ENCODE results near the gene IVD.

Gene IVD

GRCh38 chr15:40366457-40367370, 38.9 kb upstream of the IVD start:
- ATAC-seq (replicated peaks): no peak
- Mint-ChIP-seq H3K4me1 (ENCODE audit: low read depth in 2 of 2) (peaks cover 31 to 34% of the 10 kb centered on the region in 2 donors), H3K9me3 (no peaks in the 10 kb centered on the region), H3K4me3 (peak overlapping the region; percentile 85 to 92), H3K27me3 (no peaks in the 10 kb centered on the region), H3K27ac (peak overlapping the region in 1 of 2 donors; percentile 84), H3K36me3 (ENCODE audit: insufficient read depth) (no peaks in the 10 kb centered on the region)
- DNase-seq: no peak

- Mint-ChIP-seq H3K4me1 (ENCODE audit: low read depth in 2 of 2) (peaks cover 30 to 31% of the 10 kb centered on the region in 2 donors), H3K9me3 (no peaks in the 10 kb centered on the region), H3K27ac (peak overlapping the region; percentile 84 to 87), H3K27me3 (no peaks in the 10 kb centered on the region), H3K4me3 (peak overlapping the region; percentile 85 to 92), H3K36me3 (ENCODE audit: insufficient read depth) (no peaks in the 10 kb centered on the region)
- ATAC-seq (replicated peaks) (no peak), DNase-seq (no peak)
Observed at GRCh38 chr15:40367371-40367685, 38.3 kb upstream of the IVD start.

- Mint-ChIP-seq H3K4me3 (peak overlapping the region; percentile 85 to 92), H3K36me3 (ENCODE audit: insufficient read depth) (no peaks in the 10 kb centered on the region), H3K4me1 (ENCODE audit: low read depth in 2 of 2) (peaks cover 25 to 29% of the 10 kb centered on the region in 2 donors), H3K27ac (peak overlapping the region; percentile 84 to 87), H3K9me3 (no peaks in the 10 kb centered on the region), H3K27me3 (no peaks in the 10 kb centered on the region)
- DNase-seq (peak; percentile 86 to 90 (median 86)), ATAC-seq (replicated peaks) (peak; percentile 95)
Observed at GRCh38 chr15:40367686-40368611, 37.6 kb upstream of the IVD start.

GRCh38 chr15:40368719-40369473, 36.7 kb upstream of the IVD start:
- Mint-ChIP-seq H3K27ac (peak overlapping the region in 1 of 2 donors; percentile 59), H3K27me3 (no peaks in the 10 kb centered on the region), H3K4me1 (ENCODE audit: low read depth in 2 of 2) (peaks cover 25 to 27% of the 10 kb centered on the region in 2 donors), H3K4me3 (peak overlapping the region; percentile 17 to 61), H3K9me3 (no peaks in the 10 kb centered on the region), H3K36me3 (ENCODE audit: insufficient read depth) (no peaks in the 10 kb centered on the region)
- no peak for ATAC-seq (replicated peaks)
- no peak for DNase-seq

- Mint-ChIP-seq H3K4me1 (ENCODE audit: low read depth in 2 of 2) (peaks cover 25 to 27% of the 10 kb centered on the region in 2 donors), H3K27ac (peak overlapping the region in 1 of 2 donors; percentile 59)
- ATAC-seq (replicated peaks): no peak
Observed at GRCh38 chr15:40369474-40369869, 36.1 kb upstream of the IVD start.

GRCh38 chr15:40369971-40370370, 35.6 kb upstream of the IVD start:
- Mint-ChIP-seq H3K9me3 (no peaks in the 10 kb centered on the region), H3K4me1 (ENCODE audit: low read depth in 2 of 2) (peaks cover 25 to 27% of the 10 kb centered on the region in 2 donors), H3K27ac (no peak overlapping the region), H3K4me3 (no peak overlapping the region), H3K27me3 (no peaks in the 10 kb centered on the region), H3K36me3 (ENCODE audit: insufficient read depth) (no peaks in the 10 kb centered on the region)
- DNase-seq: no peak
- no peak for ATAC-seq (replicated peaks)

More at GRCh38 chr15:40369474-40369869, 36.1 kb upstream of the IVD start:
- H3K27me3 Mint-ChIP-seq: no peaks in the 10 kb centered on the region
- no peak for DNase-seq
- no peaks in the 10 kb centered on the region for H3K36me3 Mint-ChIP-seq (ENCODE audit: insufficient read depth)
- peak overlapping the region in 1 of 2 donors; percentile 17 for H3K4me3 Mint-ChIP-seq
- H3K9me3 Mint-ChIP-seq: no peaks in the 10 kb centered on the region

- no peaks in the 10 kb centered on the region for H3K27me3 Mint-ChIP-seq
- no peak overlapping the region for H3K27ac Mint-ChIP-seq
- peaks cover 3 to 4% of the 10 kb centered on the region in 2 donors for H3K4me1 Mint-ChIP-seq (ENCODE audit: low read depth in 2 of 2)
- DNase-seq (no peak), ATAC-seq (replicated peaks) (no peak)
- H3K9me3 Mint-ChIP-seq: no peaks in the 10 kb centered on the region
- H3K36me3 Mint-ChIP-seq (ENCODE audit: insufficient read depth): no peaks in the 10 kb centered on the region
- no peak overlapping the region for H3K4me3 Mint-ChIP-seq
Observed at GRCh38 chr15:40372981-40373380, 32.6 kb upstream of the IVD start.

- Mint-ChIP-seq H3K9me3 (no peaks in the 10 kb centered on the region), H3K4me3 (no peak overlapping the region), H3K4me1 (ENCODE audit: low read depth in 2 of 2) (peaks cover 2% of the 10 kb centered on the region in 2 donors), H3K27me3 (no peaks in the 10 kb centered on the region), H3K27ac (no peak overlapping the region), H3K36me3 (ENCODE audit: insufficient read depth) (no peaks in the 10 kb centered on the region)
- DNase-seq (no peak), ATAC-seq (replicated peaks) (no peak)
Observed at GRCh38 chr15:40377606-40378005, 28.0 kb upstream of the IVD start.

GRCh38 chr15:40379374-40379773, 26.2 kb upstream of the IVD start:
- Mint-ChIP-seq H3K4me3 (no peak overlapping the region), H3K4me1 (ENCODE audit: low read depth in 2 of 2) (peaks cover 10 to 12% of the 10 kb centered on the region in 2 donors), H3K36me3 (ENCODE audit: insufficient read depth) (no peaks in the 10 kb centered on the region), H3K9me3 (no peaks in the 10 kb centered on the region), H3K27me3 (no peaks in the 10 kb centered on the region), H3K27ac (no peak overlapping the region)
- no peak for ATAC-seq (replicated peaks)
- DNase-seq: no peak

GRCh38 chr15:40379853-40380252, 25.7 kb upstream of the IVD start:
- DNase-seq (no peak), ATAC-seq (replicated peaks) (no peak)
- no peaks in the 10 kb centered on the region for H3K27me3 Mint-ChIP-seq
- no peak overlapping the region for H3K4me3 Mint-ChIP-seq
- H3K4me1 Mint-ChIP-seq (ENCODE audit: low read depth in 2 of 2): peaks cover 11 to 12% of the 10 kb centered on the region in 2 donors
- no peaks in the 10 kb centered on the region for H3K36me3 Mint-ChIP-seq (ENCODE audit: insufficient read depth)
- H3K9me3 Mint-ChIP-seq: no peaks in the 10 kb centered on the region
- H3K27ac Mint-ChIP-seq: no peak overlapping the region

GRCh38 chr15:40380636-40381035, 25.0 kb upstream of the IVD start:
- H3K36me3 Mint-ChIP-seq (ENCODE audit: insufficient read depth): no peaks in the 10 kb centered on the region
- peaks cover 11 to 12% of the 10 kb centered on the region in 2 donors for H3K4me1 Mint-ChIP-seq (ENCODE audit: low read depth in 2 of 2)
- no peaks in the 10 kb centered on the region for H3K9me3 Mint-ChIP-seq
- ATAC-seq (replicated peaks): no peak
- no peaks in the 10 kb centered on the region for H3K27me3 Mint-ChIP-seq
- no peak overlapping the region for H3K27ac Mint-ChIP-seq
- no peak overlapping the region for H3K4me3 Mint-ChIP-seq
- no peak for DNase-seq

GRCh38 chr15:40381818-40382529, 23.6 kb upstream of the IVD start:
- no peaks in the 10 kb centered on the region for H3K36me3 Mint-ChIP-seq (ENCODE audit: insufficient read depth)
- peak overlapping the region in 1 of 2 donors; percentile 98 for H3K4me3 Mint-ChIP-seq
- no peaks in the 10 kb centered on the region for H3K27me3 Mint-ChIP-seq
- DNase-seq (no peak), ATAC-seq (replicated peaks) (no peak)
- H3K27ac Mint-ChIP-seq: no peak overlapping the region
- H3K9me3 Mint-ChIP-seq: no peaks in the 10 kb centered on the region
- peaks cover 11 to 12% of the 10 kb centered on the region in 2 donors for H3K4me1 Mint-ChIP-seq (ENCODE audit: low read depth in 2 of 2)
